A673 (cell line): ENCODE measurements around the gene SMARCA4. TPM values are rescaled to one million over a fixed set of nuclear protein-coding genes. Genes with fewer than 3 reads are reported as not detected.

Experiments used
- BruUV-seq: library from RNA; stranded (reverse); fragments of 400-500 nt; replicated peaks from 2 replicates; lab custom pipeline; 2021; lab: Mats Ljungman, UMichigan
- CTCF ChIA-PET: fragments of 300-600 bp; sonication (Branson Sonifier 250); formaldehyde crosslinking; loops from one replicate; lab custom pipeline; 2022; ENCODE audit warnings: antibody characterized with exemption; lab: Charles Lee
- POLR2A ChIA-PET: fragments of 300-600 bp; sonication (Branson Sonifier 250); formaldehyde crosslinking; loops from one replicate; lab custom pipeline; 2022; ENCODE audit warnings: antibody characterized with exemption; ENCODE audit not compliant: low non-redundant PET; lab: Charles Lee
- DNase-seq: peaks from one replicate; pipeline ENCODE4 v3.0.0-alpha.2; 2015; ENCODE audit warnings: low spot score
- H3K27ac ChIP-seq: fragments of 200-600 bp; sonication (generic); 2 replicates; pipeline ENCODE4 v1.5.1; 2016; ENCODE audit warnings: mixed run types, low read depth, mild to moderate bottlenecking, mixed read lengths, antibody characterized with exemption, low read length; ENCODE audit not compliant: poor library complexity, severe bottlenecking
- H3K27me3 ChIP-seq: fragments of 200-600 bp; sonication (generic); replicated peaks from 2 replicates; pipeline ENCODE4 v1.6.1; 2017; ENCODE audit warnings: mixed run types, low read depth, mild to moderate bottlenecking, mixed read lengths, antibody characterized with exemption, low read length; ENCODE audit not compliant: insufficient read depth, poor library complexity
- H3K36me3 ChIP-seq: fragments of 200-600 bp; sonication (generic); 2 replicates; pipeline ENCODE4 v1.6.1; 2016; ENCODE audit warnings: mixed run types, mild to moderate bottlenecking, mixed read lengths, antibody characterized with exemption, low read length; ENCODE audit not compliant: insufficient read depth, poor library complexity, severe bottlenecking
- H3K4me1 ChIP-seq: fragments of 200-600 bp; sonication (generic); 2 replicates; pipeline ENCODE4 v1.6.1; 2017; ENCODE audit warnings: mixed run types, mild to moderate bottlenecking, mixed read lengths, antibody characterized with exemption, low read length; ENCODE audit not compliant: insufficient read depth, poor library complexity, severe bottlenecking
- H3K4me3 ChIP-seq: fragments of 200-600 bp; sonication (generic); 2 replicates; pipeline ENCODE4 v1.5.1; 2016; ENCODE audit warnings: low read depth, mixed run types, mild to moderate bottlenecking, mixed read lengths, low read length; ENCODE audit not compliant: poor library complexity, severe bottlenecking
- H3K9me3 ChIP-seq: fragments of 200-600 bp; sonication (generic); 2 replicates; pipeline ENCODE4 v1.6.1; 2016; ENCODE audit warnings: mixed run types, low read depth, mild to moderate bottlenecking, mixed read lengths, antibody characterized with exemption, low read length; ENCODE audit not compliant: poor library complexity, severe bottlenecking
- EZH2 ChIP-seq: fragments of 200-600 bp; sonication (generic); IDR thresholded peaks from 2 replicates; pipeline ENCODE4 v1.6.1; 2017; ENCODE audit warnings: borderline replicate concordance, low read depth, mild to moderate bottlenecking, mixed read lengths, antibody characterized with exemption, low read length; ENCODE audit not compliant: poor library complexity, severe bottlenecking
- intact Hi-C: fragments of 100-400 bp; cut with micrococcal nuclease; formaldehyde crosslinking; loops from one replicate; pipeline ENCODE4 v1.10.0; 2022; ENCODE audit not compliant: unreplicated experiment
- total RNA-seq: library from RNA; stranded (reverse); gene quantifications from 2 replicates; pipeline ENCODE4 v1.2.3, GENCODE V29; 2021
- TF ChIP-seq, protein P1 (sequence below): fragments of 300-800, 200-600 bp; sonication (generic); conservative IDR thresholded peaks from 2 replicates; pipeline ENCODE4 v1.5.1; 2017; ENCODE audit warnings: low read depth, mild to moderate bottlenecking, antibody characterized with exemption, low read length, moderate library complexity, mixed read lengths

Gene SMARCA4
- total RNA-seq, 1 experiment from 2014 or later = 307 TPM

DNA sequence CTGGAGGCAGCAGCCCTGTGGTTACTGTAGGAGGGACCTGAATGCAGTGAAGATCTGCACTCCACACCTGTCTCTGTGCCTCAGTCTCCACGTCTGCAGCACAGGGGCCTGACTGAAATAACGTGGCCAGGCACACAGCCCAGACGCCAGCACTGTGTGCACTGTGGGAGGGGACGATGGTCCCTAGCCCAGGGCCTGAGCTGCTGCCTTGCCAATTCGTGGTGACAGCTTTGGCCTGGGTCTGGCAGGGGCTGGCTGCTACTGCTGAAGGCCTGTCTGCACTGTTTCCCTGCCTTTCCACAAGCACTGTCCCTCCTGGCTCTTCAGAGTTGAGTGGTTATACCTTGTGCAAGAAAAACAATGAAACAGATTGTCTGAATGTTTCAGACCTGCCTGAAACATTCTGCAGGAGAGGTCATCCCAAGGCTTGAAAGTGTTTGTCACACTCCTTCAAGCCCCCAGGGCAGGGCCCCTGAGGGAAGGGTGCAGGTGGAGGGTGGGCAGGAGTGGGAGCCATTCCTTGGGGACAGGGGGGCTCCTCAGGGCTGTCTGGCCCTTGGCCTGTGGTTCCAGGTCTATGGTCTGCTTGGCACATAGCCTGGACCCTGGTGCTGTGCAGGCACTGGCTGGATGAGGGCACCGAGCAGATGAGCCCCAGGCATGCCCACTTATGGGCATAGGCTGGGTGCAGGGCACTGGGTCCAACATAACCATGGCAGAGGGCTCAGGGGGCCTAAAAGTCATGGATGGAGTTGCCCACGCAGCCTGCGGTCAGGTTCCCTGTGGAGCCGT lies 89.7 kb downstream of the SMARCA4 start:
- no peak overlapping the region for H3K27ac ChIP-seq
- H3K27me3 ChIP-seq = no peaks in the 10 kb centered on the region
- H3K9me3 ChIP-seq = no peaks in the 10 kb centered on the region
- H3K36me3 ChIP-seq = peaks cover 26% of the 10 kb centered on the region
- ChIA-PET CTCF (interaction anchor here (0.6 kb wide), 1 partner anchor 37 kb away, joined by 3 read pairs; no protein-coding TSS in a partner anchor), POLR2A (no interaction called here)
- no peaks in the 10 kb centered on the region for H3K4me1 ChIP-seq
- BruUV-seq = no TSS peak
- no peak overlapping the region for H3K4me3 ChIP-seq
- TF ChIP-seq EZH2 = no peak
- TF ChIP-seq, protein P1, sequence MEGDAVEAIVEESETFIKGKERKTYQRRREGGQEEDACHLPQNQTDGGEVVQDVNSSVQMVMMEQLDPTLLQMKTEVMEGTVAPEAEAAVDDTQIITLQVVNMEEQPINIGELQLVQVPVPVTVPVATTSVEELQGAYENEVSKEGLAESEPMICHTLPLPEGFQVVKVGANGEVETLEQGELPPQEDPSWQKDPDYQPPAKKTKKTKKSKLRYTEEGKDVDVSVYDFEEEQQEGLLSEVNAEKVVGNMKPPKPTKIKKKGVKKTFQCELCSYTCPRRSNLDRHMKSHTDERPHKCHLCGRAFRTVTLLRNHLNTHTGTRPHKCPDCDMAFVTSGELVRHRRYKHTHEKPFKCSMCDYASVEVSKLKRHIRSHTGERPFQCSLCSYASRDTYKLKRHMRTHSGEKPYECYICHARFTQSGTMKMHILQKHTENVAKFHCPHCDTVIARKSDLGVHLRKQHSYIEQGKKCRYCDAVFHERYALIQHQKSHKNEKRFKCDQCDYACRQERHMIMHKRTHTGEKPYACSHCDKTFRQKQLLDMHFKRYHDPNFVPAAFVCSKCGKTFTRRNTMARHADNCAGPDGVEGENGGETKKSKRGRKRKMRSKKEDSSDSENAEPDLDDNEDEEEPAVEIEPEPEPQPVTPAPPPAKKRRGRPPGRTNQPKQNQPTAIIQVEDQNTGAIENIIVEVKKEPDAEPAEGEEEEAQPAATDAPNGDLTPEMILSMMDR = no peak
- DNase-seq = no peak
- intact Hi-C loops = no loop called here

GRCh38 chr19:11053817-11054195 lies 93.0 kb downstream of the SMARCA4 start:
- no TSS peak for BruUV-seq
- H3K9me3 ChIP-seq = no peaks in the 10 kb centered on the region
- H3K36me3 ChIP-seq = peaks cover 14% of the 10 kb centered on the region
- intact Hi-C loops = no loop called here
- no peaks in the 10 kb centered on the region for H3K27me3 ChIP-seq
- H3K4me3 ChIP-seq = no peak overlapping the region
- H3K4me1 ChIP-seq = no peaks in the 10 kb centered on the region
- ChIA-PET POLR2A (no interaction called here), CTCF (interaction anchor here (0.7 kb wide), 1 partner anchor 213 kb away, joined by 8 read pairs; no protein-coding TSS in a partner anchor)
- H3K27ac ChIP-seq = no peak overlapping the region
- TF ChIP-seq, protein P1 = no peak
- no peak for TF ChIP-seq EZH2
- DNase-seq = no peak

GRCh38 chr19:11054200-11054599 lies 93.4 kb downstream of the SMARCA4 start:
- no peak for TF ChIP-seq EZH2
- TF ChIP-seq, protein P1 = no peak
- H3K9me3 ChIP-seq = no peaks in the 10 kb centered on the region
- DNase-seq = no peak
- no peaks in the 10 kb centered on the region for H3K4me1 ChIP-seq
- no peak overlapping the region for H3K4me3 ChIP-seq
- ChIA-PET POLR2A (no interaction called here), CTCF (no interaction called here)
- intact Hi-C loops = no loop called here
- no TSS peak for BruUV-seq
- H3K27ac ChIP-seq = no peak overlapping the region
- no peaks in the 10 kb centered on the region for H3K27me3 ChIP-seq
- peaks cover 17% of the 10 kb centered on the region for H3K36me3 ChIP-seq
